GM19023 (cell line): Measurements from ENCODE around the gene ATP9B.
"Not testable (repeated sequence)": the region's sequence is repeated elsewhere in the genome, so short reads cannot be mapped to it uniquely, and the experiment has no call there.

Experiments
- ATAC-seq: cut with Tn5 transposase; IDR thresholded peaks from one replicate; pipeline ENCODE4 v1.9.1; 2021; ENCODE audit warnings: mild to moderate bottlenecking, moderate library complexity; ENCODE audit not compliant: unreplicated experiment

ATP9B gene

DNA sequence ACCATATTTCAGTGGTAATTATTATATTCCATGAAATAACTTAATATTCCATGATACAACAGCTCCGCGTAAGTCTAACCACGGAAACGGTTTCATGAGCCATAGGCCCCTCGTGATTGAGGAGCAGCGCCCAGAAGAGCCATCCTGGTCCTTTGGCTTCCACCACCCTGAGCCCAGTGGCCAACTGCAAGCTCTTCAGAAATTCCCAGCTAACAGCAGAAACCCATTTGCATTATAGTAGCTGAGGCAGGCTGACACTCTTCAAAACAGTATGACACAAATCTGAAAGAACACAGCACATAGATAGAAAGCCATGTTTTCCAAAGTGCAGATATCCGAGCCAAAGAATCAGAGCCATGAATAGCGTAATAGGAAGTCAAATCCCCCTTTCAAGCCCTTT is 205.6 kb downstream of the ATP9B start:
- ATAC-seq, result no peak

DNA sequence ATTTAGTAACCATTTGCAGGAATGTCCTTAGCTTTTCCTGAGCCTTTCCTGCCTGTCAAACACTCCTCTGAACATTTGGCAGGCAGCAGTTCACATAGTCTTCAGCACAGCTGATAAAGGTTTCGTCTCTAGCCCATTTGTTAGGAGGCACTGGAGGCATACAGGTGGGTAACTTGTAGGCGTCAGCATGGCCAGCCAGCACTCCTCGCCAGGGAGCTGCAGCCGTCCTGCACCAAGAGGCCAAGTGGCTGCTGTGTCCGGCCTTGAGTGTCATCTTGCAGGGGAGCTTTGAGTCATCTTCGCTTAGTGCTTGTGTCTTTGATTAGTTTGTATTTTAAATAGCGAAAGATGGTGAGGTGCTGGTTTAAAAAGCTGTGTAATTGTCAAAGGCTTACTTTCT is 206.3 kb downstream of the ATP9B start:
- ATAC-seq, result no peak

DNA sequence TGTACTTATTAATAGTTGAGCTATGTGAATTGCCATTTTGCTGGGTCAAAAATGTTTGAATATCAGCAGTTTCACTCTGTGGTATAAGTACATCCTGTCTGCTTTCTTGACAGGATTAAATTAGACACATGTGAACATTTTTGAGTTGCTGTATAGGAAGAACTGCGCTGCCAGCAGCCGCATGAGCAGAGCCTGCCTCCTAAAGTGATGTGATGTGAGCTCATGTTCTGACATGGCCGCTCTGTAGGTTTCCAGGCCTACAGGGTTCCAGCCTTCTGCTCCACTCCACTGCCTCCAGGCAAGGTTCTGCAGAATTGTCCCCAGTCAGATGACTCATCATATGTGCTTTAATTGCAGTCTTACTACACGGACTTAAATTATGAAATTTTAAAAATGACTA is 206.8 kb downstream of the ATP9B start:
- peak; percentile 75 for ATAC-seq

DNA sequence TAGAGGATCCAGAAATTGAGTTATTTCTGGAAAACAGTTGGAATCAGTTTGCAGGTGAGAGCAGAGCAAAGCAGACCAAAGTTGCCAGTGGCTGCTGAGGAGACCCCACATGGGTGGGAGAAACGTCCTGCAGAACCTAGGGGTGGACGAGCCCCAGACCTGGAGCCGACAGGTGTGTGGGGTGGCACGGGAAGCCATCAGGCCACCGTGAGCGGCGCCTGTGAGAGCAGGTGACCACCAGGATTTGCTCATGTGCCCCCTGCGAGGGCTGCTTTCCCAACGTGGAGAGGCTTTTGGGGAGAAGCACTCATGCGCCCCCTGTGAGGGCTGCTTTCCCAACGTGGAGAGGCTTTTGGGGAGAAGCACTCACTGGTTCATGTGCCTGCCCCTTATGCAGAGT is 209.7 kb downstream of the ATP9B start:
- no peak for ATAC-seq

DNA sequence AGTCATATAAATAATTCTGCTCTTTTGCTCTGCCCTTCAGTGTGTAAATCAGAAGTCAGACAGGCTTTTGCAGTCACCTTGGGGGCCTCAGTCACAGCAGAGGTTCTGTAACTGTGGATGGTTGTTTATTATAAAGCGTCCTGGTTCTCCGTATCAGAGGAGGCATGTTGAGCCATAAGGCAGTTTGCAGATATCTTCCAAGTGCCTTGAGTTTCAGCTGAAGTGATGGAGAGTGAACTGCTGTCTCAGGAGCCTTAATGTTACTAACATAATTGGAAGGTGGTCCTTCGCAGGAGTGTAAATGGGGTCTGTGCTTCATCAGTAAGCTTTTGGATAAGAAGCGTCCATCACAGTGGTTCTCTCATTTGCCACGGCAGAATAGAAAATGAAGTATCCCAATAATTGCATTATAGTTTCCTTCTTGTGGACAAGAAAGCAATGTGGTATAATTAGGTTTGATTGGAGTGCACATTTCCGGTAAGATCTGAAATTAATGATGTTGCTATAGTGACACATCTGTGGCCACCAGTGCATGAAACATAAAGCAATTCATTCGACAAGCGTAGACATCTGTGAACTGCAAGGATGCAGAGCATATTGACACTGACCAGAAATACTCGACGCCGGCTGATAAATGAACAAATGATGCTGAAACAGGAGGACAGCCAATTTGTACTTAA is 214.1 kb downstream of the ATP9B start:
- ATAC-seq, result no peak

DNA sequence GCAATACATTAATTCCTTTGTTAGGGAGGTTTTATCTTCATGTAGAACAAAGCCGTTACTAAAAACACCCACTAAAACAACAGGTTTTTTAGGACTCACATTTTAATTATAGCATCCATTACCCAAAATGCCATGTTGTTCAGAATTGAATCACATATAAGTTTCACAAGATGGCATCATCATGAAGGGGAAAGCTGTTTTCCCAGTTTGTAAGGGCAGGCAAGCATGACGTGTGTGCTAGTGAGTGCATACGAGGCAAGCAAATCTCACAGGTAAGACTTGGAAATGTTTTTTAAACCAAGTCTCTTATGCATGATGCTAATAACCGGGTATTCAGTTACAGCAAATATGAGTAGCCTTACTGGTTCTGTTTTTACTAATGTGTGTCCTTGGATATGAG is 214.7 kb downstream of the ATP9B start:
- no peak for ATAC-seq

DNA sequence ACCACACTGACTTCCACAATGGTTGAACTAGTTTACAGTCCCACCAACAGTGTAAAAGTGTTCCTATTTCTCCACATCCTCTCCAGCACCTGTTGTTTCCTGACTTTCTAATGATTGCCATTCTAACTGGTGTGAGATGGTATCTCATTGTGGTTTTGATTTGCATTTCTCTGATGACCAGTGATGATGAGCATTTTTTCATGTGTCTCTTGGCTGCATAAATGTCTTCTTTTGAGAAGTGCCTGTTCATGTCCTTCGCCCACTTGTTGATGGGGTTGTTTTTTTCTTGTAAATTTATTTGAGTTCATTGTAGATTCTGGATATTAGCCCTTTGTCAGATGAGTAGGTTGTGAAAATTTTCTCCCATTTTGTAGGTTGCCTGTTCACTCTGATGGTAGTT is 216.0 kb downstream of the ATP9B start:
- ATAC-seq, result not testable (repeated sequence)

DNA sequence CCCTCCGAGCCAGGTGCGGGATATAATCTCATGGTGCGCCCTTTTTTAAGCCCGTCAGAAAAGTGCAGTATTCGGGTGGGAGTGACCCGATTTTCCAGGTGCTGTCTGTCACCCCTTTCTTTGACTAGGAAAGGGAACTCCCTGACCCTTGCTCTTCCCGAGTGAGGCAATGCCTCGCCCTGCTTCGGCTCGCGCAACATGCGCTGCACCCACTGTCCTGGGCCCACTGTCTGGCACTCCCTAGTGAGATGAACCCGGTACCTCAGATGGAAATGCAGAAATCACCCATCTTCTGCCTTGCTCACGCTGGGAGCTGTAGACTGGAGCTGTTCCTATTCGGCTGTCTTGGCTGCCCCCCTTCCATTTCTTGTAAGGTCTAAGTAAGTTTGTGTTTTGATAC is 221.2 kb downstream of the ATP9B start:
- not testable (repeated sequence) for ATAC-seq

DNA sequence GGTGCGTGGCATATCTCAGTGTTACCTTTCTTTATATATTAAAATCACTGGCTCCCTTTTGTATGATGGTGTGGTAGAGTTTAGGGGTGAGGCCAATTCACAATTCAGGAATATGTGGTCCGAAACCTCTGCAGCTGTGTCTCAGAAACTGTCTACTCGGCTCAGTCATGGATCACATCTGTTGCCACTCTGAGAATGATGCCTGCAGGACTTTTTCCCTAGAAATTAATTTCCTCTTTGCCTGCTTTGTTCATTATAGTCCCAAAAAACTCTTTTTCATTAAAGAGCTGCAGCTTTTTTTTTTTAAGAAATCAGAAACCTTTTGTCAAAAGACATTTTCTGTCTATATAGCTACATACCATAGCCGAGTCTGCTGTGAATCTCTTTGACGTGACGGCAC is 221.7 kb downstream of the ATP9B start:
- ATAC-seq, result no peak

DNA sequence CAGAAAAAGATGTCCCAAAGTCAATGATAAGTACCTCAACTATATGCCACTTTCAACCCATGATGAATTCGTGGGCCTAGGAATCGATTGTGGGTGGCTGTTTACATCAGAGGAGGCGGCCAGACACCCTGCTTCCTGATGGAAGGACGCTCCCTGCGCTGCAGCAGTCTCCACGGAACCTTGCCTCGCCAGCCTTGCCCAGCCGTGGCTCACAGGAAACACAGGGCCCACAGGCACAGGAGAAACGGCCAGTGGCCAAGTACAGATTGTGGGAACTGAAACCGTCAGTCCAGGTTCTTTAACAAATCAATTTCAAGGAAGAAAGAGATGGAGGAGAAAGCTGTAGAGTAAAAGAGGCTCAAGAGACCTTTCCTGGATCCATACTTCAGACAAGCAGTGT is 225.0 kb downstream of the ATP9B start:
- ATAC-seq, result no peak

DNA sequence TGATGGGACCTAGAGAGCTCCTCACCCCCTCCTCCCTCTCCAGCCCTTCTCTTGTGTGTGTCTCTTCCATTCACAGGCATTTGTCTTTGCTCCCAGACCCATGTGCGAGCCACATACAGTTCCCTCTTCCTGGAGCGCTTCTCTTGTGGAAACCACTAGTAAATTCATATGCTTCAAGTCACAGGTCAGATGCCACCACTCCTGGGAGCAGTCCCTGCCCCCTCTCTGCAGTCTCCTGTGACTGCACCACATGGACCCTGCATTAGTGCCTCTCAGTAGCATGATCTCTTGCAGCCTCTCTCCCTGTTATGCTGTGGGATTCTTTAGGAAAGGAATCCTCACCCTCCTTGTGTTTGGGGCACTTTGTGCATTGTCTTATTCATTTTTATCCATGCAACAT is 230.1 kb downstream of the ATP9B start:
- no peak for ATAC-seq

DNA sequence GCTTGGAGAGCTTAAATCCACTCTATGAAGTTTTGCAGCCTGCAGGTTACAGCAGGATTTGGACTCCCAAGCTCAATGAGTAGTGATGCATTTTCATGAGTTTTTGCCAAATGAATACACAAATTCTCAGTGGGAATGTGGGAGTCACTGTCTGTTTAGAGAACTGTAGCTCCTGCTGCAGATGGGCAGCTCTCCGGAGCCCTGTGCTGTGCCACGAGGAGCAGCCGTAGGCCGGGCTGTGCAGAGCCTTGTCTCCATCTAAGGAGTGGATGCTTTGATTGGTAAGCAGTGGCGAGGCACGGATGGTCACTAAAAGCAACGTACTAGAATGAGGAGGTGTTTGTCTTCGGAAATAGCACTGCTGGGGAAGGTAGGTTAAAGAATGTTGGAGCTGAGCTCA is 230.5 kb downstream of the ATP9B start:
- no peak for ATAC-seq

DNA sequence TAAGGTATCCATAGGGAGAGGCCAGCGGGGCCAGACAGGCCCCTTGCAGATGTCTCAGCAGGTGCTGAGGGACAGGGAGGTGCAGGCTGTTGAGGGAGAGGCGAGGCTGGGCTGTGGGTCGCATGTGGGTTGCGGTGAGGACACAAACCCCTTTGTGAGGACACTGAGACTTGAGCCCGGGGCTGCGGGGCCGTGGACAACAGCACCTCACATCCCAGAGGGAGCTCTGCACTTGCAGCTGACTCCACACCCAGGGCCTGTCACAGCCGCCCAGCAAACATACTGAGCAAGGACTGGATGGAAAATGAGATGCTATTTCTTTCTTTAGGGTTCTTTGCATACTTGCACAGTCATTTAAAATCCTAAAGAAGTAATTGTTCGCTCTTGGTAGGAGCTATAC is 231.2 kb downstream of the ATP9B start:
- ATAC-seq, result no peak

DNA sequence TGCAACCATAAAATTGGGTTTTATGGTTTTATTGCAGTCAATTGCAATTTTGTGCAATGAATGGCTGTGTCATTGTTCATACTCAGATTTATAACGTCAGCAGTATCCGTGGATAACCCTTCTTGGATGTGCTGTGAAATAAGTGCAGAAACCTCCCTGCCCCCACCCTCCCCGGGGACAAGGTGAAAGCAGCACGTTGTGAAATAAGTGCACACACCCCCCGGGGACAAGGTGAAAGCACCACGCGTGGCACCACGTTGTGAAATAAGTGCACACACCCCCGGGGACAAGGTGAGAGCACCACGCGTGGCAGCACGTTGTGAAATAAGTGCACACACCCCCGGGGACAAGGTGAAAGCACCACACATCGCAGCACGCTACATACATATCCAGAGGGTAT is 232.9 kb downstream of the ATP9B start:
- no peak for ATAC-seq

DNA sequence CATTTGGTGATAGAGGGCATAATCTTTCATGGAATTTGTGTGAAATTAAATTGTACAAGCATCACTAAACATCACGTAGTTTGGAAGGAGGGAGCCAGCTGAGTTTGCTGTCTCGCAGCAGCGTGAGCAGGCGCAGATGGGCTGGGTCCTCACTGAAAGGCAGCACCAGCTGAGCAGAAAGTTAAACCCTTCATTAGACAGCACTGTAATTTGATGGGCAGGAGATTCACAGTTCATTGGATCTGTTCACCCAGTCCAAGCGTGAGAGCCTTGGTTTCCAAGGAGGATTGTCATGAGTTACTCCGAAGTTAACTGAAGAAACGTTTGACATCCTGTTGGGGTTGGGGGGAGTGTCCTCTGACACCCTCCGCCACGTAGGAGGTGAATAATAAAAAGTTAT is 236.7 kb downstream of the ATP9B start:
- ATAC-seq, result no peak

DNA sequence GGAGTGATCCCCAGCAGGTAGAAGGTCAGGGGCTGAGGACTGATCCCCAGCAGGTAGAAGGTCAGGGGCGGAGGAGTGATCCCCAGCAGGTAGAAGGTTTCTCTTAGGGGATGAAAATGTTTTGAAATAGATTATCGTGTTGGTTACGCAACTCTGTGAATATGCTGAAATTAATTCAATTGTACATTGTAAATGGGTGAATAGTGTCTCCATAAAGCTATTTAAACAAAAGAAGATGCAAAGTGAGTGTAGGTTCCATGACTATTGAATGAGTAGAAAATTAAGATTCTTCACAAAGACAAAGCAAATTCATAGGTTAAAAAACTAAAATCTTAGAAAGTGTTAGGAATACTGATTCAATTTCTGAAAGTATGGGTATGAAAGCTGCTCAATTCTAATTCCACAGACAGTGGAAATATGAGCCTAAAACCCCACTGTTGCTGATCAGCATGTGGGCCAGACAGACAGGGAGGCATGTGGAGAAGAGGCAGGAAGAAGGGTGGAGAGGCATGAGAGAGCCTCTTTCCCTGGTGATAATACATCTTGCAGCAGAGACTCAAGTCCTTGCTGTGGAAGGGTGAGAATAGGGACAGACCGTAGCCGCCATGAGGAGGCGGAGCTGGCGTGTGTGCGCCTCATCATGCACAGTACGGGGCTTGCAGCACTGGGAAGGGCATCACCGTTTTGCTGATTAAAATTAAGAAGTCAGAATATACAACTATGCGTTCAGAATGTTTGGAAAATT is 240.6 kb downstream of the ATP9B start:
- ATAC-seq, result no peak

DNA sequence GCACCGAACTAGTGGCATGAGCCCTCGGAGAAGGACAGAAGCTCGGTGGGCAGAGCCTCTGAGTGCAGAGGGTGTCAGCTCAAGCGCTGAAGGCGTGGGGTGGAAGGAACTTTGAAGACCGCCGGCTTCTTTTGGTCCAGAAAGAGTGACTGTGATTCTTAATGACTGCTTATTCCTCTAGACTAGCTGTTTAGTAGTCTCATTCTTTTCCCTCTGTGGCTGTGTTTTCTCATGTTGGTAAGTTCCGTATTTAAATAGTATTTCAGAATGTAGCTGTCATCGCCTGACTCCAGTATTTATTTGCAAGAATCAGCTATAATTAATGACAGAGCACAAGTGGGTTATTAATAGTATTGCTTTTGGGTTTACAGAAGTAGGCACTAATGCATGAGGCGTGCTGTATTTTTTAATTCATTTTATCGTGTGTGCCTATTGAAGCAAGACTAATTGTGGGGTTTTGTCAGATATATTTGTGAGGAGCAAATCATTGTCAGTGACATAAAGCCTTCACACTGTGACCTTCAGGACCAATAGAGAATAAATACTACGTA is 245.7 kb downstream of the ATP9B start:
- no peak for ATAC-seq

DNA sequence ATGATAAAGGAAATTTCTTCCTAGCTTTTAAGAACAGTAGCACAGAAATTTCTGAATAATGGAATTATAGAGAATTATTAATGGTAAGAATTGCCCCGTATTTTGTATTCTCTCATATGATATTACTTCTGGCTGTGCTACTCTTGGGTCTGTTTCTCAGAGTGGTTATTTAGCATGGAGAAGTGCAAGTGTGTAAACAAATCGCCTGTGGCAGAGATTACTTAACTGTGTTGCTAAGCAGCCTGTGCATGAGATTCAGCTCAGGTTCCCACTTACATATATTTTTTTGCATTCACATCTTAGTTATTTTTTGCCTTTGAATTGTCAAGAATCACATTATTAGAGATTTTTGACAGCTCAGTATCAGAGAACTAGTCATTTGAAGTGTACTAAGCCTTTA is 246.4 kb downstream of the ATP9B start:
- no peak for ATAC-seq

DNA sequence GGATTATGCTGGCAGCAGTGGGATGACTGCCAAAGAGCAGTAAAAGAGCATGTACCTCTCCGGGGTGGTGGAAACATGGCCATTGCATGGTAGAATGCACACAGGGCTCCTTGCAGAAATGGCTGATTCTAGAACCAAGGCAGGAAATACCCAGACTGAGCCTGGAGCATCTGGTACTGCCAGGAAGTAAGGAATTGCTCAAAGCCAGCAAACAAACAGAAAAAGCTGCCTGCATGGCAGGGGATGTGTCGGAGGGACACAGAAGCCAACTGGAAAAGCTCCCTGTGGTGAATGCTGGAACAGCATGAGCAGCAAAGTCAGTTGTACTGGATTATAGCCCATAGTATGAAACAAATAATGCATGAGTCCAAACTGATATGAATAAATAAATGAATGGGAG is 248.5 kb downstream of the ATP9B start:
- no peak for ATAC-seq

DNA sequence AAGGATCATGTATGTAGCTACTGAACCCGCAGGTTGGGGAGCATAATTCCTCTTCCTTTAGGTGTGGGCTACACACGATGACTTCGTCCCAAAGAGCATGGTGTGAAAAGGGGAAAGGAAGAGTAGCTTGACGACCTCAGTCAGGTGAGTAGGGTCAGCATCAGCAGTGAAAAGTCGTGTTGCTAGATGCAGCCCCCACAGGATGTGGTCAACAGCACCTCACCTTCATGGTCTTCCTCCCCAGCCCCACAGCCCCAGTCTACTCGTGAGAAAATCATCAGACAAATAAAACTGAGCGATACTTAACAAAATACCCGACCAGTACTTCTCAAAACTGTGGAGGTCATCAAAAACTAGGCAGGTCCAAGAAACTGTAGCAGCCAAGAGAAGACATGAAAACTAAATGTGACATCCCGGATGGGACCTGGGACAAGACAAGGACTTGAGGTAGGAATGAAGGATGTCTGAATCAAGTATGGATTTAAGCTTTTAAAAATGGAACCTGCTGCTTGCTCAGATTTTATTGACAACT is 249.0 kb downstream of the ATP9B start:
- no peak for ATAC-seq

DNA sequence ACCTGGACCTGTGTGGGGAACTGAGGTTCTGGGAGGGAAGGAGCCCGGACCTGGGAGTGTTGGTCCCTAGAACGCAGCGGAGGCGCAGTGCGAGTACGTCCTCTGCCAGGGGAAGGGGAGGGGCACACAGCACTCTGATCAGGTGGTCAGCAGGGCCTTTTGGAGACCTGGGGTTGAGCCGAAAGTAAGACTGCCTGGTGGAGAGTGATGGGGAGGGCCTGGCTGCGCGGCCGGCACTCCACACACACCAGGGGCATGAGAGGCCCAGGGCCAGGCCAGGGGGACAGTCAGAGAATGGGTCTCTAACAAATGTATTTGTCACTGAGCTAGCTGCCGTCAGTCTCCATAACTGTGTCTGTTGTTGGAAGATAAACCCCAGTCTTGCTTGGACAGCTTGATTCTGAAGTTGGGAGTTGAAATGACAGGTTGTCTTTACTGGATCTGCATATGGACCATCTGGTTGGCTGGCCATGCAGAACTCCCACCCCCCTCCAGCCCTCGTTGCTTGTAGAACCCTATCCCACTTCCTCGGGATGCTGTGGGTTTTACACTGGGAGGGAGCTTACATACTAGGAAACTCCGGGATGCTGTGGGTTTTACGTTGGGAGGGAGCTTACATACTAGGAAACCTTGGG is 251.1 kb downstream of the ATP9B start:
- no peak for ATAC-seq
